ENCODE data around the gene KIF27.
"Not testable (repeated sequence)": the region's sequence is repeated elsewhere in the genome, so short reads cannot be mapped to it uniquely, and the experiment has no call there.

KIF27 gene

DNA sequence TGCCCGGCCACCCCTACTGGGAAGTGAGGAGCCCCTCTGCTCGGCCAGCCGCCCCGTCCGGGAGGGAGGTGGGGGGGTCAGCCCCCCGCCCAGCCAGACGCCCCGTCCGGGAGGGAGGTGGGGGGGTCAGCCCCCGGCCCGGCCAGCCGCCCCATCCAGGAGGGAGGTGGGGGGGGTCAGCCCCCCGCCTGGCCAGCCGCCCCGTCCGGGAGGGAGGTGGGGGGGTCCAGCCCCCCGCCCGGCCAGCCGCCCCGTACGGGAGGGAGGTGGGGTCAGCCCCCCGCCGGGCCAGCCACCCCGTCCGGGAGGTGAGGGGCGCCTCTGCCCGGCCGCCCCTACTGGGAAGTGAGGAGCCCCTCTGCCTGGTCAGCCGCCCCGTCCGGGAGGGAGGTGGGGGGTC, 116.8 kb downstream of the KIF27 start:
- DNase-seq (ENCODE audit: low read depth in 3 of 3), result not testable (repeated sequence)

GRCh38 chr9:83803941-83804340, 117.3 kb downstream of the KIF27 start:
- DNase-seq (ENCODE audit: low read depth in 3 of 3), result not testable (repeated sequence)

GRCh38 chr9:83800236-83801033, 120.8 kb downstream of the KIF27 start:
- no peak for DNase-seq (ENCODE audit: low read depth in 3 of 3)

DNA sequence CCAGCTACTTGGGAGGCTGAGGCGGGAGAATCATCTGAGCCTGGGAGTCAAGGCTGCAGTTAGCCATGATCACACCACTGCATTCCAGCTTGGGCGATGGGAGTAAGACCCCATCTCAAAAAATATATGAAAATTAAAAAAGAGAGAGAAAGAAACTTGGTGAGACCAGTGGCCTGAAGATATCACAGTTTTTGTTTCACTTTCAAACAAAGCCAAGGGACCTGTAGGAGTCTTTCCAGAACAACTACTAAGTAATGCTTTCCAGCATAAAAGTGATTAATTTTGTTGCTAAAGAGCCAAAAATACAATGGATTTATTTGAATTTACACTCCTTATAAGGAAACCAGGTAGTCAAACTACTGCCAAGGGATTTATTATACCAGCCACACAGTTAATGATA, 127.2 kb downstream of the KIF27 start:
- DNase-seq (ENCODE audit: low read depth in 3 of 3), result no peak

- no peak for DNase-seq (ENCODE audit: low read depth in 3 of 3)
These were observed 128.5 kb downstream of the KIF27 start for GRCh38 chr9:83792746-83793145.
